Neural progenitor cell (in vitro differentiated cells): ENCODE data around the gene HLA-DMB.

Experiments
- EZH2 ChIP-seq: fragments of 200-600 bp; sonication (generic); IDR thresholded peaks from 2 replicates; pipeline ENCODE4 v1.6.1; 2017; ENCODE audit warnings: antibody characterized with exemption, mild to moderate bottlenecking, moderate library complexity
- TF ChIP-seq, protein P1 (sequence below): fragments of 200-600 bp; sonication (generic); IDR thresholded peaks from 2 replicates; pipeline ENCODE4 v1.5.1; 2017; ENCODE audit warnings: antibody characterized with exemption, mild to moderate bottlenecking

- TF ChIP-seq, protein P1, sequence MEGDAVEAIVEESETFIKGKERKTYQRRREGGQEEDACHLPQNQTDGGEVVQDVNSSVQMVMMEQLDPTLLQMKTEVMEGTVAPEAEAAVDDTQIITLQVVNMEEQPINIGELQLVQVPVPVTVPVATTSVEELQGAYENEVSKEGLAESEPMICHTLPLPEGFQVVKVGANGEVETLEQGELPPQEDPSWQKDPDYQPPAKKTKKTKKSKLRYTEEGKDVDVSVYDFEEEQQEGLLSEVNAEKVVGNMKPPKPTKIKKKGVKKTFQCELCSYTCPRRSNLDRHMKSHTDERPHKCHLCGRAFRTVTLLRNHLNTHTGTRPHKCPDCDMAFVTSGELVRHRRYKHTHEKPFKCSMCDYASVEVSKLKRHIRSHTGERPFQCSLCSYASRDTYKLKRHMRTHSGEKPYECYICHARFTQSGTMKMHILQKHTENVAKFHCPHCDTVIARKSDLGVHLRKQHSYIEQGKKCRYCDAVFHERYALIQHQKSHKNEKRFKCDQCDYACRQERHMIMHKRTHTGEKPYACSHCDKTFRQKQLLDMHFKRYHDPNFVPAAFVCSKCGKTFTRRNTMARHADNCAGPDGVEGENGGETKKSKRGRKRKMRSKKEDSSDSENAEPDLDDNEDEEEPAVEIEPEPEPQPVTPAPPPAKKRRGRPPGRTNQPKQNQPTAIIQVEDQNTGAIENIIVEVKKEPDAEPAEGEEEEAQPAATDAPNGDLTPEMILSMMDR, result peak; percentile 79
- TF ChIP-seq EZH2, result no peak
Measured at GRCh38 chr6:32947552-32948465, 7.0 kb upstream of the HLA-DMB start.
